Renal cortex interstitium (tissue), 15 donors: ENCODE measurements around the gene PRKCSH. TPM values are rescaled to one million over a fixed set of nuclear protein-coding genes. Genes with fewer than 3 reads are reported as not detected.
"Not testable (repeated sequence)": the region's sequence is repeated elsewhere in the genome, so short reads cannot be mapped to it uniquely, and the experiment has no call there.

Experiments used
- DNase-seq, 11 donors: peaks; one replicate each; pipeline ENCODE4 v3.0.0-alpha.2; 2013; ENCODE audit warnings: low read depth in 9 of 11, low spot score in 4 of 11; ENCODE audit errors: extremely low read depth in 1 of 11
- long read RNA-seq, 16 experiments: transcript quantifications; one replicate each; lab custom pipeline, GENCODE V29; 2026
- polyA plus RNA-seq, 3 donors: library from polyadenylated mRNA; unstranded; fragments of 120-200 nt; gene quantifications; one replicate each; pipeline ENCODE4 v1.2.1, GENCODE V29; 2013; ENCODE audit not compliant: insufficient read length in 3 of 3

PRKCSH gene
- 100 to 1,000 TPM; 317 to 384 (median 351) TPM for polyA plus RNA-seq
- long read RNA-seq, donor 1, transcript PRKCSH-214 (3 exons, 569 nt): major isoform, 6 of 28 reads
- long read RNA-seq, donor 1, partial matches to known transcripts: 10 of 28 reads
- long read RNA-seq, donor 1, other reads (novel, unspliced or antisense): 12 of 28 reads
- long read RNA-seq, donor 2, transcript PRKCSH-214 (3 exons, 569 nt): major isoform, 9 of 36 reads
- long read RNA-seq, donor 2, partial matches to known transcripts: 15 of 36 reads
- long read RNA-seq, donor 2, other reads (novel, unspliced or antisense): 10 of 36 reads
- long read RNA-seq, donor 3, transcript PRKCSH-214 (3 exons, 569 nt): major isoform, 9 of 79 reads
- long read RNA-seq, donor 3, partial matches to known transcripts: 31 of 79 reads
- long read RNA-seq, donor 3, other reads (novel, unspliced or antisense): 36 of 79 reads
- long read RNA-seq, donor 4, partial matches to known transcripts: 10 of 40 reads
- long read RNA-seq, donor 4, other reads (novel, unspliced or antisense): 22 of 40 reads
- long read RNA-seq, donor 5: 0 reads
- long read RNA-seq, donor 6, transcript PRKCSH-214 (3 exons, 569 nt): major isoform, 14 of 48 reads
- long read RNA-seq, donor 6, partial matches to known transcripts: 21 of 48 reads
- long read RNA-seq, donor 6, other reads (novel, unspliced or antisense): 10 of 48 reads
- long read RNA-seq, donor 7, transcript PRKCSH-214 (3 exons, 569 nt): major isoform, 13 of 72 reads
- long read RNA-seq, donor 7, partial matches to known transcripts: 45 of 72 reads
- long read RNA-seq, donor 7, other reads (novel, unspliced or antisense): 12 of 72 reads
- long read RNA-seq, donor 8: 0 reads
- long read RNA-seq, donor 9, partial matches to known transcripts: 11 of 30 reads
- long read RNA-seq, donor 9, other reads (novel, unspliced or antisense): 14 of 30 reads
- long read RNA-seq, donor 10, transcript PRKCSH-214 (3 exons, 569 nt): major isoform, 7 of 41 reads
- long read RNA-seq, donor 10, partial matches to known transcripts: 27 of 41 reads
- long read RNA-seq, donor 10, other reads (novel, unspliced or antisense): 6 of 41 reads
- long read RNA-seq, donor 11, partial matches to known transcripts: 0 of 19 reads
- long read RNA-seq, donor 11, other reads (novel, unspliced or antisense): 15 of 19 reads
- long read RNA-seq, donor 12, partial matches to known transcripts: 9 of 11 reads
- long read RNA-seq, donor 12, other reads (novel, unspliced or antisense): 0 of 11 reads
- long read RNA-seq, donor 13: 0 reads
- long read RNA-seq, donor 14, transcript PRKCSH-214 (3 exons, 569 nt): major isoform, 6 of 41 reads
- long read RNA-seq, donor 14, partial matches to known transcripts: 10 of 41 reads
- long read RNA-seq, donor 14, other reads (novel, unspliced or antisense): 21 of 41 reads
- long read RNA-seq, donor 15, partial matches to known transcripts: 10 of 20 reads
- long read RNA-seq, donor 15, other reads (novel, unspliced or antisense): 8 of 20 reads
- long read RNA-seq, donor 16, transcript PRKCSH-209 (17 exons, 1,898 nt): major isoform, 10 of 170 reads
- long read RNA-seq, donor 16, transcript PRKCSH-214 (3 exons, 569 nt): minor isoform, 6 of 170 reads
- long read RNA-seq, donor 16, partial matches to known transcripts: 86 of 170 reads
- long read RNA-seq, donor 16, other reads (novel, unspliced or antisense): 65 of 170 reads

GRCh38 chr19:11435057-11435832, at the start of gene PRKCSH, which contains the start of gene ODAD3:
TSS of gene PRKCSH (plus strand) at chr19:11435635. CDS start at chr19:11436118, 483 bp downstream.
TSS of gene ODAD3 (minus strand) at chr19:11435121. CDS start at chr19:11435016, 105 bp downstream.
- peak; percentile 99 to 100 (median 100) for DNase-seq

- no peak for DNase-seq
Measured at GRCh38 chr19:11387162-11388034, 48.0 kb upstream of the PRKCSH start.

GRCh38 chr19:11390359-11390758, 45.1 kb upstream of the PRKCSH start:
- DNase-seq: no peak

- no peak for DNase-seq
Measured at GRCh38 chr19:11390933-11391680, 44.3 kb upstream of the PRKCSH start.

- no peak for DNase-seq
Measured at GRCh38 chr19:11397089-11397610, 38.3 kb upstream of the PRKCSH start.

- DNase-seq: no peak
Measured at GRCh38 chr19:11399667-11400066, 35.8 kb upstream of the PRKCSH start.

- no peak for DNase-seq
Measured at GRCh38 chr19:11400798-11401197, 34.6 kb upstream of the PRKCSH start.

- DNase-seq: no peak
Measured at GRCh38 chr19:11401808-11402543, 33.5 kb upstream of the PRKCSH start.

- no peak for DNase-seq
Measured at GRCh38 chr19:11404588-11405222, 30.7 kb upstream of the PRKCSH start.

GRCh38 chr19:11405846-11406643, 29.4 kb upstream of the PRKCSH start:
- DNase-seq: no peak

- DNase-seq: not testable (repeated sequence)
Measured at GRCh38 chr19:11406703-11407236, 28.7 kb upstream of the PRKCSH start.

- DNase-seq: no peak
Measured at GRCh38 chr19:11408591-11408990, 26.8 kb upstream of the PRKCSH start.

GRCh38 chr19:11410682-11411081, 24.8 kb upstream of the PRKCSH start:
- DNase-seq: no peak
